Measurements from ENCODE around the gene PUS1.

PUS1 gene

GRCh38 chr12:131990066-131990979, 61.2 kb downstream of the PUS1 start:
- no peak for DNase-seq (ENCODE audit: low read depth in 2 of 2)

GRCh38 chr12:131990980-131991305, 61.9 kb downstream of the PUS1 start:
- no peak for DNase-seq (ENCODE audit: low read depth in 2 of 2)

GRCh38 chr12:131991816-131992430, 62.8 kb downstream of the PUS1 start:
- no peak for DNase-seq (ENCODE audit: low read depth in 2 of 2)

- no peak for DNase-seq (ENCODE audit: low read depth in 2 of 2)
Observed at GRCh38 chr12:131994589-131994988, 65.5 kb downstream of the PUS1 start.
